H1 (cell line): Measurements from ENCODE around the gene HIBCH. TPM values are rescaled to one million over a fixed set of nuclear protein-coding genes. Genes with fewer than 3 reads are reported as not detected.

ENCODE experiments used
- EP300 ChIP-seq, 2 experiments: IDR thresholded peaks; 1 replicate in 1 of 2; 2 replicates in 1 of 2; pipeline ENCODE4 v1.6.1; 2011 to 2012; ENCODE audit warnings: low read depth in 2 of 2, low read length in 2 of 2, mild to moderate bottlenecking in 2 of 2, borderline replicate concordance in 1 of 2, inconsistent platforms in 1 of 2, moderate library complexity in 1 of 2
- RBBP5 ChIP-seq: IDR thresholded peaks from 2 replicates; pipeline ENCODE4 v1.7.1; 2012; ENCODE audit warnings: low read depth, mild to moderate bottlenecking, inconsistent platforms, low read length, moderate library complexity, borderline replicate concordance
- SUZ12 ChIP-seq: fragments of 200-600 bp; sonication (generic); IDR thresholded peaks from 2 replicates; pipeline ENCODE4 v1.6.1; 2012; ENCODE audit warnings: mild to moderate bottlenecking, inconsistent platforms, low read length, moderate library complexity, mixed read lengths
- polyA plus RNA-seq, 7 experiments: library from polyadenylated mRNA; depleted of rRNA in 3 of 7; stranded (reverse) in 5 of 7; unstranded in 2 of 7; fragments of >200 nt in 5 of 7; fragments of 200-250 nt in 2 of 7; gene quantifications; 1 replicate in 5 of 7; 2 replicates in 1 of 7; 4 replicates in 1 of 7; pipeline versions ENCODE4 v1.2.1 to v1.2.3, GENCODE V29; 2011 to 2013; ENCODE audit warnings: missing spikeins in 2 of 7, mixed read lengths in 2 of 7
- total RNA-seq: library from RNA; stranded (reverse); fragmentation: NEBNext Ultra II Directional; extraction: Animal tissue kit (Norgen Biotek cat#: 25700); gene quantifications from 2 replicates; pipeline ENCODE4 v1.2.1, GENCODE V29; 2021

HIBCH gene
- total and polyA plus RNA-seq, 2 of the 8 experiments (the other 6 are each of a cell fraction or from before 2014, with no cell fraction given), result 7.5 to 31.8 TPM

- TF ChIP-seq EP300 (IDR thresholded peaks at IDR 0.05; ENCODE audit: borderline replicate concordance in 1 of 2, low read depth in 2 of 2, low read length in 2 of 2) (no peak), RBBP5 (no peak), SUZ12 (no peak)
These were observed 15.6 kb upstream of the HIBCH start (continued) for GRCh38 chr2:190335225-190335559.
